ENCODE results near the gene CD68.

The CD68 gene

DNA sequence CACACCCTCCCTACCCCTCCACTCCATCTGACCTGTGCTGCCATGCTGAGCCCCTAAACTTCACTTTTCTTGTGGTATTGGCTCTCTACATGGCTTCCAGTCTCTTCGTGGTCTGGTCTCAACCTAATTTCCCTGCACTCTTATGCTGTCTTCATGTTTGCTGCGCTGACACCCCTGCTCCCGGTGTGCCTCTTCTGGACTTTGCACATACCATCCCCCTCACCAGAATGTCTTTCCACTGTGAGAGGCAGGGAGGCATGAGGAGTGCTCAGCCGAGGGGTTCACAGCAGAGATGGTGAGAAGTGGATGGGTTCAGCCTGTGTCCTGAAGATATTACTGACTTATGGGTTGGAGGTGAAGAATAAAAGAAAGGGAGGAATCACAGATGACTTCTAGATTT is 28.0 kb upstream of the CD68 start:
- Histone ChIP-seq H3K4me1 (ENCODE audit: control insufficient read depth, insufficient read depth, low read length) (0 out of 2 replicates have a peak, but pooled peaks cover 4% of the 10 kb centered on the region), H3K36me3 (ENCODE audit: control insufficient read depth, insufficient read depth, low read length) (no peaks in the 10 kb centered on the region), H3K9me3 (ENCODE audit: control insufficient read depth, insufficient read depth, low read length) (no peaks in the 10 kb centered on the region), H3K27me3 (ENCODE audit: control insufficient read depth, insufficient read depth, low read length) (peaks cover 3% of the 10 kb centered on the region; the same call in 1 of the 2 replicates), H3K9ac (ENCODE audit: low read depth, low read length) (no peak overlapping the region), H3K27ac (ENCODE audit: low read depth, low read length) (no peak overlapping the region), H3K4me3 (ENCODE audit: low read depth, low read length) (no peak overlapping the region)

DNA sequence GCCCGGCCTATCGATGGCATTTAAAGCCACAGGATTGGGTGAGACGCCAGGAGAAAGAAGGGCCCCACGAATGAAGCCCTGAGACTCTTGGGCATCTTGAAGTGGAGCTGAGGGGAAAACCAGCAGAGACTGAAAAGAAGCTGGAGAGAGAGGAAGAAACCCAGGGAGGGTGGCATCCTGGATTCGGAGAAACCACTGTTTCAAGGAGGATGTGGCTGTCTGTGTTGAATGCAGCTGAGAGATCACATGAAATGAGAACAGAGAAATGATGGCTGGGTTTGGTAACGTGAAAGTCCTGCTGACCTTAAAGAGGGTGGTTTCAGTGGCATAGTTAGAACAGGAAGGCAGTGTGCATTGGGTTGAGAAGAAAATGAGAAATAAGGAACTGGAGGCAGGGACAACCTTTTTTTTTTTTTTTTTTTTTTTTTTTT is 26.8 kb upstream of the CD68 start:
- no peak overlapping the region for H3K9ac ChIP-seq (ENCODE audit: low read depth, low read length)
- H3K27ac ChIP-seq (ENCODE audit: low read depth, low read length): no peak overlapping the region

GRCh38 chr17:7553356-7553755 is 26.1 kb upstream of the CD68 start:
- Histone ChIP-seq H3K9ac (ENCODE audit: low read depth, low read length) (no peak overlapping the region), H3K4me1 (ENCODE audit: control insufficient read depth, insufficient read depth, low read length) (peaks cover 19% of the 10 kb centered on the region)

More for the DNA sequence above, 26.8 kb upstream of the CD68 start:
- Histone ChIP-seq H3K4me3 (ENCODE audit: low read depth, low read length) (no peak overlapping the region), H3K4me1 (ENCODE audit: control insufficient read depth, insufficient read depth, low read length) (peaks cover 14% of the 10 kb centered on the region), H3K27me3 (ENCODE audit: control insufficient read depth, insufficient read depth, low read length) (peaks cover 3% of the 10 kb centered on the region; the same call in 1 of the 2 replicates), H3K36me3 (ENCODE audit: control insufficient read depth, insufficient read depth, low read length) (no peaks in the 10 kb centered on the region), H3K9me3 (ENCODE audit: control insufficient read depth, insufficient read depth, low read length) (no peaks in the 10 kb centered on the region)

GRCh38 chr17:7555320-7555948 is 24.0 kb upstream of the CD68 start:
- no peak overlapping the region for H3K9ac ChIP-seq (ENCODE audit: low read depth, low read length)
- H3K27ac ChIP-seq (ENCODE audit: low read depth, low read length): no peak overlapping the region
- H3K36me3 ChIP-seq (ENCODE audit: control insufficient read depth, insufficient read depth, low read length): no peaks in the 10 kb centered on the region
- H3K4me3 ChIP-seq (ENCODE audit: low read depth, low read length): no peak overlapping the region
- H3K4me1 ChIP-seq (ENCODE audit: control insufficient read depth, insufficient read depth, low read length): peaks cover 33% of the 10 kb centered on the region
- no peaks in the 10 kb centered on the region for H3K9me3 ChIP-seq (ENCODE audit: control insufficient read depth, insufficient read depth, low read length)
- no peaks in the 10 kb centered on the region for H3K27me3 ChIP-seq (ENCODE audit: control insufficient read depth, insufficient read depth, low read length)

More at GRCh38 chr17:7553356-7553755, 26.1 kb upstream of the CD68 start:
- Histone ChIP-seq H3K9me3 (ENCODE audit: control insufficient read depth, insufficient read depth, low read length) (no peaks in the 10 kb centered on the region), H3K36me3 (ENCODE audit: control insufficient read depth, insufficient read depth, low read length) (no peaks in the 10 kb centered on the region), H3K27me3 (ENCODE audit: control insufficient read depth, insufficient read depth, low read length) (peaks cover 2% of the 10 kb centered on the region; the same call in 1 of the 2 replicates), H3K27ac (ENCODE audit: low read depth, low read length) (no peak overlapping the region), H3K4me3 (ENCODE audit: low read depth, low read length) (no peak overlapping the region)

DNA sequence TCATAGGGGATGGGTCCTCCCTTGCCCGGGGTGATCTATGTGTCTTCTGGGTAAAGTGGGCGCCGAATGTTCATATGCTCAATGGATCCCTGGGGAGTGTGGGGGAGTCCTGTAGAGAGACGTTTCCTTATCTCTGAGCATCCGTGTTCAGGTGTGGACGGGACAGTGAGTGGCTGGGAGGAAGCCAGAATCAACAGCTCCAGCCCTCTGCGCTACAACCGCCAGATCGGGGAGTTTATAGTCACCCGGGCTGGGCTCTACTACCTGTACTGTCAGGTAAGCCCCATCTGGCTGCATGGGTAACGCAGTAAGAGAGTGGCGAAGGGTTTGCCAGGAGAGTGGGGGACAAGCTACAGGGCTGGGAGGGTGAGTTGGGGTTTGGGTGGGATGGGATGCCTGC is 22.8 kb upstream of the CD68 start:
- H3K4me1 ChIP-seq (ENCODE audit: control insufficient read depth, insufficient read depth, low read length): peaks cover 38% of the 10 kb centered on the region
- no peaks in the 10 kb centered on the region for H3K9me3 ChIP-seq (ENCODE audit: control insufficient read depth, insufficient read depth, low read length)
- no peak overlapping the region for H3K27ac ChIP-seq (ENCODE audit: low read depth, low read length)
- H3K36me3 ChIP-seq (ENCODE audit: control insufficient read depth, insufficient read depth, low read length): no peaks in the 10 kb centered on the region
- no peaks in the 10 kb centered on the region for H3K27me3 ChIP-seq (ENCODE audit: control insufficient read depth, insufficient read depth, low read length)
- no peak overlapping the region for H3K9ac ChIP-seq (ENCODE audit: low read depth, low read length)
- no peak overlapping the region for H3K4me3 ChIP-seq (ENCODE audit: low read depth, low read length)

DNA sequence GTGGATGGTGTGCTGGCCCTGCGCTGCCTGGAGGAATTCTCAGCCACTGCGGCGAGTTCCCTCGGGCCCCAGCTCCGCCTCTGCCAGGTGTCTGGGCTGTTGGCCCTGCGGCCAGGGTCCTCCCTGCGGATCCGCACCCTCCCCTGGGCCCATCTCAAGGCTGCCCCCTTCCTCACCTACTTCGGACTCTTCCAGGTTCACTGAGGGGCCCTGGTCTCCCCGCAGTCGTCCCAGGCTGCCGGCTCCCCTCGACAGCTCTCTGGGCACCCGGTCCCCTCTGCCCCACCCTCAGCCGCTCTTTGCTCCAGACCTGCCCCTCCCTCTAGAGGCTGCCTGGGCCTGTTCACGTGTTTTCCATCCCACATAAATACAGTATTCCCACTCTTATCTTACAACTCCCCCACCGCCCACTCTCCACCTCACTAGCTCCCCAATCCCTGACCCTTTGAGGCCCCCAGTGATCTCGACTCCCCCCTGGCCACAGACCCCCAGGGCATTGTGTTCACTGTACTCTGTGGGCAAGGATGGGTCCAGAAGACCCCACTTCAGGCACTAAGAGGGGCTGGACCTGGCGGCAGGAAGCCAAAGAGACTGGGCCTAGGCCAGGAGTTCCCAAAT is 22.2 kb upstream of the CD68 start:
- Histone ChIP-seq H3K27ac (ENCODE audit: low read depth, low read length) (no peak overlapping the region), H3K9me3 (ENCODE audit: control insufficient read depth, insufficient read depth, low read length) (no peaks in the 10 kb centered on the region), H3K27me3 (ENCODE audit: control insufficient read depth, insufficient read depth, low read length) (no peaks in the 10 kb centered on the region), H3K4me3 (ENCODE audit: low read depth, low read length) (no peak overlapping the region), H3K36me3 (ENCODE audit: control insufficient read depth, insufficient read depth, low read length) (no peaks in the 10 kb centered on the region), H3K4me1 (ENCODE audit: control insufficient read depth, insufficient read depth, low read length) (peaks cover 38% of the 10 kb centered on the region), H3K9ac (ENCODE audit: low read depth, low read length) (no peak overlapping the region)

- Histone ChIP-seq H3K9ac (ENCODE audit: low read depth, low read length) (peak overlapping the region; percentile 51; the same call in 1 of the 2 replicates), H3K4me1 (ENCODE audit: control insufficient read depth, insufficient read depth, low read length) (peaks cover 43% of the 10 kb centered on the region), H3K27ac (ENCODE audit: low read depth, low read length) (peak overlapping the region; percentile 50), H3K9me3 (ENCODE audit: control insufficient read depth, insufficient read depth, low read length) (no peaks in the 10 kb centered on the region), H3K27me3 (ENCODE audit: control insufficient read depth, insufficient read depth, low read length) (no peaks in the 10 kb centered on the region), H3K4me3 (ENCODE audit: low read depth, low read length) (peak overlapping the region; percentile 30; the same call in 1 of the 2 replicates), H3K36me3 (ENCODE audit: control insufficient read depth, insufficient read depth, low read length) (no peaks in the 10 kb centered on the region)
Measured at GRCh38 chr17:7557775-7558543, 21.5 kb upstream of the CD68 start.

GRCh38 chr17:7558544-7559319 is 20.7 kb upstream of the CD68 start, which contains the start of gene TNFSF13:
TNFSF13 (plus strand) TSS chr17:7558750; CDS start chr17:7559040, 290 bp downstream.
- Histone ChIP-seq H3K4me3 (ENCODE audit: low read depth, low read length) (peak within 1 kb of the TSS; percentile 30; the same call in 1 of the 2 replicates), H3K9ac (ENCODE audit: low read depth, low read length) (peak within 1 kb of the TSS; percentile 51; the same call in 1 of the 2 replicates), H3K9me3 (ENCODE audit: control insufficient read depth, insufficient read depth, low read length) (no peaks in the 10 kb centered on the region), H3K27me3 (ENCODE audit: control insufficient read depth, insufficient read depth, low read length) (no peaks in the 10 kb centered on the region), H3K27ac (ENCODE audit: low read depth, low read length) (peak within 1 kb of the TSS; percentile 50), H3K4me1 (ENCODE audit: control insufficient read depth, insufficient read depth, low read length) (peaks cover 43% of the 10 kb centered on the region), H3K36me3 (ENCODE audit: control insufficient read depth, insufficient read depth, low read length) (peaks cover 4% of the 10 kb centered on the region)

- Histone ChIP-seq H3K9ac (ENCODE audit: low read depth, low read length) (no peak overlapping the region), H3K9me3 (ENCODE audit: control insufficient read depth, insufficient read depth, low read length) (no peaks in the 10 kb centered on the region), H3K27me3 (ENCODE audit: control insufficient read depth, insufficient read depth, low read length) (no peaks in the 10 kb centered on the region), H3K27ac (ENCODE audit: low read depth, low read length) (no peak overlapping the region), H3K4me1 (ENCODE audit: control insufficient read depth, insufficient read depth, low read length) (peaks cover 43% of the 10 kb centered on the region), H3K36me3 (ENCODE audit: control insufficient read depth, insufficient read depth, low read length) (peaks cover 12% of the 10 kb centered on the region), H3K4me3 (ENCODE audit: low read depth, low read length) (no peak overlapping the region)
Measured at GRCh38 chr17:7559320-7560171, 19.9 kb upstream of the CD68 start.

Measured in HUES48 (cell line).